NCI-H187 (cell line): ENCODE results near the gene TRIM38.
A peak's percentile ranks its signal among the peaks of the same experiment; 100 is the strongest.
"Not testable (repeated sequence)": the region's sequence is repeated elsewhere in the genome, so short reads cannot be mapped to it uniquely, and the experiment has no call there.

Experiments used
- DNase-seq, 2 experiments: peaks; one replicate each; lab custom pipeline; 2025; lab: John Stamatoyannopoulos, UW

TRIM38 gene, protein sequence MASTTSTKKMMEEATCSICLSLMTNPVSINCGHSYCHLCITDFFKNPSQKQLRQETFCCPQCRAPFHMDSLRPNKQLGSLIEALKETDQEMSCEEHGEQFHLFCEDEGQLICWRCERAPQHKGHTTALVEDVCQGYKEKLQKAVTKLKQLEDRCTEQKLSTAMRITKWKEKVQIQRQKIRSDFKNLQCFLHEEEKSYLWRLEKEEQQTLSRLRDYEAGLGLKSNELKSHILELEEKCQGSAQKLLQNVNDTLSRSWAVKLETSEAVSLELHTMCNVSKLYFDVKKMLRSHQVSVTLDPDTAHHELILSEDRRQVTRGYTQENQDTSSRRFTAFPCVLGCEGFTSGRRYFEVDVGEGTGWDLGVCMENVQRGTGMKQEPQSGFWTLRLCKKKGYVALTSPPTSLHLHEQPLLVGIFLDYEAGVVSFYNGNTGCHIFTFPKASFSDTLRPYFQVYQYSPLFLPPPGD

DNA sequence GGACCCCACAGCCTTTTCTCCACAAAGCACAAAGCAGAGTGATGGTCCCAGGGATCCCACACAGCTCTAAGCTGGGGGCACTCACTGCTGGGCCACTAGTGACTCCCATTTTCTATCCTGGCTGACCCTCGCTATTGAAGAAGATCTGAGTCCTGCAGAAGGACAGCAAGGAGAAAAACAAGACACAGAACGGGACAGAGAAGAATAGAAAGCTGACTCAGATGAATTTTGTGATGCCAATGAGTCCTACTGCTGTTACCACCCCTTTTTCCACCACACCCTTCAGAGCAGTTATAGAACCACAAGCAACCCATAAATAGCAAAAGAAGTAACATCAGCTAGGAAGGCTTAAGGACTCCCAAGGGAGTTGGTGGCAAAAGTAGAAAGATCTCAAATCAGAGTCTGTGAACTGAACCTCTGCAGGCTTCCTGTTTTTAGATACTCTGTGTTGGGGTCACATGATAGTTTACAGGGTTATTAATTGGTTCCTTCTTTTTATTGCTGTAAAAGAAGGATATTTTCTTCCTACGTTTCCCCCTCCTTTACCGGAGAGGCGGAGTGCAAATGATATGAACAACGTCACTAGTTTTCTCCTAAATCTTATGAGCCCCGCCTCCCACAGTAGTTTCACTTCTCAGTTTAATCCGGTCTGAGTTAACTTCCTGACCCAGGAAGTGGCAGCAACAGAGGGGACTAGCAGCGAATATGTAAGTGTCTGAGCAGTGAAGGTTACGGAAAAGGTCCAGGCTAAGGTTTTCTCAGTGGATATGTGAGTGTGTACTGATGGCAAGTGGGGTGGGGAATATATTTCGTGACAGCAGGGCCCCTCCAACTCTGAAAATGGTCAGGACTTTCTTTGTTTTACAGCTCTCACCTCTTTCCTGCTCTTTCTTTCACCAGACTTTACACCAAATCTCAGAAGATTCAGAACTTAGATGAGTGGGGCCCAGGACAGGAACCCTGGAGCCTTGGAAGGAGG lies at the start of gene TRIM38:
TSS of gene TRIM38 (plus strand) at position 654 of the 979 bp plus-strand sequence. CDS start 3,721 bp downstream, outside the sequence.
- DNase-seq = peak; percentile 6 to 39

DNA sequence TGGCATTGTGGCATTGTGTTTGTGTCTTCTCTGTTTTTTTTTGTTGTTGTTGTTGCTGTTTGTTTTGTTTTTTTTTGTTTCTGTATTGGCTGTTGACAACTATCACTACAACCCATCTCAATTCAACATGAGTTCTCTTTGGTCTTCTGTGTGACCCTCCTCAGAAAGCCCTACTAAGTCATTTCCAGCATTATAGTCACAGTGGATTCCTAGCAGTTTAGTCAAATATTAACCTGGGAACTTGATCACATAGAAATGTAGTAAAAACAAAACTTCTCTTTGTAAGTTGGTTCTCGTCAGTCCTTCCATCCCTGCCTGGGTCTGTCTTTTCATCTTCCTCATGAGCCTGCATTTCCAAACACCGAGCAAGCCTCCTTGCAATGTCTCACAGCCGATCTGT lies 48.9 kb upstream of the TRIM38 start:
- DNase-seq = no peak

DNA sequence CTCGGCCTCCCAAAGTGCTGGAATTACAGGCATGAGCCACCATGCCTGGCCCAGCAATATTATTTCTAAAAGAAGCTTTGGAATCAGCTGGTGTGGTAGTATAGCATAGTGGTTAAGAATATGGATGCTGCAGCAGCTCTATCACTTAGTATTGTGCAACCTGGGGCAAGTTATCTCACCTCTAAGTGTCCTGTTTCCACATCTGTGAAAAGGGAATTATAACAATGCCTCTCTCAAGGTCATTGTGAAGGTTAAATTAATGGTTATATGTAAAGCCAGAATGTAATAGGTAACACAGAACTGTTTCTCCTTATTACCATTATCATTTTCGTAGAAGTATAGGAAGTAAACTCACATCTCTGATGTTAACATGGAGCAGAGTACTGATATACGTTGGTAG lies 46.3 kb upstream of the TRIM38 start:
- DNase-seq = no peak

DNA sequence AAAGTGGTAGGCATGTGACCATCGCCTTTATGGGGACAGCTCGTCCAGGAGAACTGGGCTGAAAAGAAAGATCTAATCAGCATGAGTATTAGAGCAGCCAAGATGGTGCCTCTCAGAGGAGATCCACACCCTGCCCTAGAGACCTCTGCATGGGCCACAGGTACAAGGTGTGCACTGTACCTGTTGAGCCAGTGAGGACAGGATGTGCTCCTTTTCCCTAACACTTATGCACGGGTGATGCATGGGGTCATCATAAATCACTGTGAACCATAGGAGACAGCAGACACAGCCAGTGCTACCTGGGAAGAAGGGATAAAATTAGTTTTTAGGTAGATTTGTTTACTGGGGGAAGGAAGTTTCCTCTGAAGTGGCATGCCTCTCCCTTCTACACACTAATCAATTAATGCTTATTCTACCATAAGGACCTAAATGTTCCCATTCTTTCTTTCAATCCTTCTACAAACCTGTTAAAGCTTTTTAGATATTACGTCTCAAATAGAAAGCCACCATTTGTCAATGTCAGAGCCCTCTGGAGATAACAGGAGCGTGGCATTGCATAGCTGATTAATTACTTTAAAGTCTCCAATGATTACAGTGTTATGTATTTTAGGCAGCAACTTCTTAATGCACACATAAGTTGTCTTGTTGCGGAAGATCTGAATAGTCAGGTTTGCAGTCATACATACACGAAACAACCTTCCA lies 45.7 kb upstream of the TRIM38 start:
- DNase-seq = no peak

DNA sequence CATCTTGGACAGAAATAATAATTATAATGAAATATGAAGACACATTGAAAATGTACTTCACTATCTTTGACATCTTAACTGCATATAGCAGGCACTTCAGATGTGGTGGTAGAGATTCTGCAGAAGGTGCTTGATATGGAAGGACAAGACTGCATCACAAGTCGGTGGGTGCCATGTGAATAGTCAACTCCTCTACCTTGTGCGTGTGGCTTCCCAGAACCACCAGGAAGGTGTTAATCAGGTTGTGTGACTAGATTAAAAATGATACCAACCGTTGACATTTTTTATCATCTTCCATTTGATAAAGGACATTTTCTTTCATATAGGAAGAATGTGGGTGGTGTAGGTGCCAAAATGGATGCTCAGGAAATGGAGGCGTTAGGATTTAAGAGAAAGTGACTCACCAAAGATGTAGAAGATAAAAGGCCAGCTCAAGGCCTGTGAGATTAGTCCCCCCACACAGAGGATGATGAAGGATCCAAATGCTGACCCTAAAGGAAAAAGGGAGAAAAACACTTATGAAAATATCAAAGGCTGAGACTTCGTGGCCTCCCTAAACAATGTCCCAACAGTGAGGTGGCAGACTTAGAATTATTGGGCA lies 44.4 kb upstream of the TRIM38 start:
- no peak for DNase-seq

DNA sequence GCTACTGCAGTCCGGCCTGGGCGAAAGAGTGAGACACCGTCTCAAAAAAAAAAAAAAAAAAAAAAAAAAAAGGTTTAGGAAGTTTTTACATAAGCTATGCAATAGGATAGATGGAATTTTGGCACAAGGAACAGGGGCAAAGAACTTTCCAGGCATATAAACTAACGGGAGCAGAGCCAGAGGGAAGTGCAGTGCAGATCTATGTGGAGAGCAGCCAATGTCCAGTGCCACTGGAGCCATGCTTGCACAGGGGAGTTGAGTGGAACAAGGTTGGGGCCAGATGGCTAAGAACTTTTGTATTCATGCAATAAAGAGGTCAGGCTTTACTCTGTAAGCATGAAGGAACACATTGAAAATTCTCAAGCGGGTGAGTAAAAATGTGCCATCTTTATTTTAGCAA lies 42.9 kb upstream of the TRIM38 start:
- DNase-seq = no peak

DNA sequence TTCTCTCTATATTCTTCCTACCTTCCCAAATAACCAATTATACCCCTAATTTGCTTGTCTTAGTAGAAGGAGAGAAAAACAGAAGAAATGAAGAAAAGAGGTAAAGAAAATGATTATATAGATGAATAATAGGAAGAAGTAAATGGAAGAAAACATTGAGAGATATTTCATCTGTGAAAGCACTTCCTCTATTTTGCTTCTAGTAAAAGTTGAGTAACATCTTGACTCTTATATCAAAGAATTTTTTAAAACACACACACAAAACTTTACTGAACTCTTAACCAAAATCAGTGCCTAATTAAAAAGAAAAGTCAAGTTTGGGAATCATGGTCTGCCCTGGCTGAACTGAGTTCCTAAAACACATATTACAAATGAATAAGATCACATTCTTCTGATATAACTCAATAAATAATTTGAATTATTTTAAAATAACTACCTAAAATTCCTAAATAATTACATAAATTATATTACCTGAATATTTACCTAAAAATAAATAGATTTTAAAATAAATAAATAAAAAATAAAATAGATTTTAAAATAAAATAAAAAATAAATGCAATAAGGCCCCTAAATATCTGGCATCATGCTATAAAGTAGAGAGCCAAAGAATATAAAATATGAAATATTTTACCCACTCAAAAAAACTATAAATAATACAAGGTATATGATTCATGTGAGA lies 40.9 kb upstream of the TRIM38 start:
- no peak for DNase-seq

DNA sequence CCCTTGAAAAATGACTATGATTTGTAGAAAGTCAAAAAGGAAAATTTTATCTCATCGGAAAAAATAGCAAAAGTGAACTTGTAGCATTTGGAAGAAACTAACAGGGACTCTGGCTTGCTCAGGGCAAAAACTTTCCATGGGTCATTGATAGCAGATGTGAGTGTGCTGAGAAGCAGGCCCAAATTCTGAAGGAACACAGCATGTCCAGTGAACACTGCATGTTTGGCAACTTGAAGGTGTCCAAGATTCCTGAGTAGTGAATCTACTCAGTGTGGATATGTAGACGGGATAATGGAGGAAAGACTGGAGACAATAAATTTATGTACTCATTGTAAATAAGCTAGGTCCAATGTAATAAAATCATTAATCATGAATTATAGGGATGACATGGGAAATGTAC lies 40.3 kb upstream of the TRIM38 start:
- DNase-seq = no peak

DNA sequence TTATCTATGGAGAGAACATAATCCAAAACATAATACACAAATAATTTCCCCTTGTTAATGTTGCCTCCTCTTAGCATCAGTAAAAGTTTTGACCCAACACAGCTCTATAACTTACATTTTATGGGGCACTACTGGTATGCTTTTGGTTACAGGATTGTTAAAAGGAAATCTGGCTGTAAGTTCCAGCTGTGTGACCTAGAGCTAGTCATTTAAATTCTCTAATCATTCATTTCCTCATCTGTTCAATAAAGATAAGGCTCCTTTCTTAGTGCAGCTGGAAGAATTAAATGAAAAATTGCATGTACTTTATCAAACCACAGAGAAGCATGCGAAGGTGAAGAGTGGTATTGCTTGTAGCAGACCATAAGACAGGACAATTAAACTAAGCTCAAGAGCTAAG lies 36.7 kb upstream of the TRIM38 start:
- no peak for DNase-seq

DNA sequence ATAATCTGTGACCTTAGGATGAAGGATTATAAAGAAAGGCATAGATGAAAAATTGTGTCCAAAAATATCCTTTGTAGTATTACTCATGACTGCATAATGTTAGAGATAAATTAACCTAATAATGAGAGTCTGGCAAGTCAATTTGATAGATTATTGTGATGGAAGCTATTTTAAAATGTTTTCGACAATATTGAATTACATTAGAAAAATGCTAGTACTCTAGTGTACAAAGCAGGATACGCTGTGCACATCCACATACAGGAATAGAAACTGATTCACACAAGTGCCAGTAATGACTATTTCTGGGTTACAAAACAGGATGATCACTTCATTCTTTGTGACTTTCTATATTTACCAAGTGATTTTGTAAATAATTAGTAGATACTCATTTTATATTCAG lies 35.4 kb upstream of the TRIM38 start:
- DNase-seq = no peak

DNA sequence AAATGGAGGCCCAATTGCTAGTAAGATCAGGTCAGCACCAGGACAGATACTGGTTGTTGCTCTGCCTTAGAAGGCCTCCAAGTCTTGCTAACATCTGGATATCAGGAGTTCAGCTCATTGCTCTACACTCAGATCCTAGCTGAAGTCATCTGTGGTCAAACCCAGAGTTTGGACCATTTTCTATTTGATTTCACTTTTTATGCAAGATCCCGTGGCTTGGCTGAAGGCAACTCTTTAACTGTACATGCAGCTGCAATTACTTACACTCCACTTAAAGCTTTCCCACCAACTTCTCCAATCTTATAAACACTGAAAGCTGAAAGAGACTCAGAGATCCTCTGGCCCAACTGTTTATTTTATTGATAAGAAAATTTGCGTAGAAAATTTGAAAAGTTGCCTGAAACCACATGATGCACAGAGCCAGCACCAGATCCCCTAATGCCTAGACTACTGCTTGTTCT lies 34.8 kb upstream of the TRIM38 start:
- DNase-seq = no peak

DNA sequence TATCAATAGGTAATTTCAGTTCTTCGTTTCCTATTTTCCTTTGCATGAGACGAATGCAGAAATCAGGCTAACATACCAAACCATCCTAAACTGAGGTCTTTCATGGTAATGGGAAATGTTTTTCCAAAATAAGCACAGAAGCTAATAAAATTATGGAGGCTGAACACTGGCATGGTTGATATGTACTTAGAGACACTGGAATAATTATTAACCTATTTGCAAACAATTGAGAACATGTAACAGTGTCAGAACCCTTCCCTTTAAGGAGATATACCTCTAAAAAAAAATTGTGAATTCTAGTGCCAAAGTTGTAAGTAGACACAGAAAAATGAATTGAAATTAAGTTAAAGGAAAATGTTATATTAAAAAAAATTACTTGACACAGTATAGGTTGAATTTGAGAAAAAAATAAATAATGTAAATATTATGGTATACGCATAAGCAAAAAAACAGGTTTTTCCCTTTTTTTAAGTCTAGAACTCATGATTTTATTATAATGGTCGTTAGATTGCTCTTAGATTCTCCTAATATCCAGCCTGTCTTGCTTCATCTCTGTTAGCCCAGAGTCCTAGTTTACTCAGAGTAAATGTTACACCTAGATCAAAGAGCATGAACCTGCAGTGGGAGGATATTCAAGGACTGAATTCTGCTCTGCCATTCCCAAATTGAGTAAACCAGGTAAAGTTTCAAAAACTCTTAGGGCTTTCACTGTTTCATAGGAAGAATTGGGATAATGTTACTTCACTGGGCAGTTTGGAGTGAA lies 33.9 kb upstream of the TRIM38 start:
- DNase-seq = no peak

DNA sequence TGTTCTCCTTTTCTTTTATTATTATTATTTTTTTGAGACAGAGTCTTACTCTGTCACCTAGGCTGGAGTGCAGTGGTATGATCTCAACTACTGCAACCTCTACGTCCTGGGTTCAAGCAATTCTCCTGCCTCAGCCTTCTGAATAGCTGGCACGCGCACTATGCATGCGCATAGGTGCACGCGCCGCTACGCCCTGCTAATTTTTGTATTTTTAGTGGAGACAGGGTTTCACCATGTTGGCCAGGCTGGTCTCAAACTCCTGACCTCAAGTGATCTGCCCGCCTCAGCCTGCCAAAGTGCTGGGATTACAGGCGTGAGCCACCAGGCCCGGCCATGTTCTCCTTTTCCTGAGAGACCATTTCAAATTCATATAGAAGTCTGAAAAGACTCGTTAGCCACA lies 32.8 kb upstream of the TRIM38 start:
- DNase-seq = not testable (repeated sequence)

DNA sequence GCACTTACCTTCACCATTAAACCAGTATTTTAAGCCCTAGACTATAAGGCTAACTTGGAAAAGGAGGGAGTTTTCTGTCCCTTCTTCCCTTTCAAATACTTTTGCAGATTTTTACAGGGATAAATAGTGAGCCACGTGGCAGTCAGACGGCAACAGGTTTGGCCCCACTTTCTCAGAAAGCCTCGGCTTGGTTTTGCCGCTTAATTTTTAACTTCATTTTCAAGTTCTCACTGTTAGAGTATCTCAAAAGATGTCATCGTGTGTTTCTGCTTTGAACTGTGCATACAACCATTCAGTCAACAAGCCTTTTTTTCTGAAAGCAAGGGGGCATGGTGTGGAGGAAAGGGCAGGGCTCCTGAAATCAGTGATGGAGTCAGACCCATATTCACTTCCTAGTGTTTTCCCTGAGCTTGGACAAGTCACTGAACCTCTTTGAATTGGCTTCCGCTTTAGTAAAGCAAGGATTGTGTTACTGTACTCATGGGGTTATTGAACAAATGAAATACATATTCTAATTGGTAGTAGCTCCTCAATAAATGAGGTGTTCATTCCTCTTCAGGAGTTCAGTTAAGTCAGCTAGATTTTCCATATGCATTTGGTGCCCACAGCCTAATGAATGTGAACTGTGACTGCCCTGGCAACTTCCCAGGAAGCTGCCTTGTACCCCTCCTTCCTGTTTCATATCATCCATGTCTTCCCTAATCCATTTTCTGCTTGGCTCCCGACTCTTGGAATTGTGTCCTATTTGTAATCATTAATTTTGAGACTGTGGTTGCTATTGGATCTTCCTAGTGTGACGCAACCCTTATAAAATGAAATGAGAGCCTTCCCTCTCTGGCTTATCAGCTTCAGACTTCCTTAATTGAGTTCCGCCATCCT lies 31.8 kb upstream of the TRIM38 start, which contains the start of gene SLC17A2:
TSS of gene SLC17A2 (minus strand) at position 160 of the 879 bp plus-strand sequence. CDS start 4,895 bp downstream, outside the sequence.
- no peak for DNase-seq

DNA sequence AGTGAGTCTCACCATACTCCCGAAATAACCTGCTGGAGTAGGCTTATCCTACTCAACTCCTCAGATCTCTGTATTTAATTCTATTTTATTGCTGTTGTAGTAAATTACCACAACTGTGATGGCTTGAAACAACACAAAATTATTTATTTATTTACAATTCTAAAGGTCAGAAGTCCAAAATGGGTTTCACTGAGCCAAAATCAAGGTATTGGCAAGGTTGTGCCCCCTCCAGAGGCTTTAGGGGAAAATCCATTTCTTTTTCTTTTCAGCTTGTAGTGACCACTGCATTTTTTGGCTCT lies 31.2 kb upstream of the TRIM38 start:
- DNase-seq = no peak

DNA sequence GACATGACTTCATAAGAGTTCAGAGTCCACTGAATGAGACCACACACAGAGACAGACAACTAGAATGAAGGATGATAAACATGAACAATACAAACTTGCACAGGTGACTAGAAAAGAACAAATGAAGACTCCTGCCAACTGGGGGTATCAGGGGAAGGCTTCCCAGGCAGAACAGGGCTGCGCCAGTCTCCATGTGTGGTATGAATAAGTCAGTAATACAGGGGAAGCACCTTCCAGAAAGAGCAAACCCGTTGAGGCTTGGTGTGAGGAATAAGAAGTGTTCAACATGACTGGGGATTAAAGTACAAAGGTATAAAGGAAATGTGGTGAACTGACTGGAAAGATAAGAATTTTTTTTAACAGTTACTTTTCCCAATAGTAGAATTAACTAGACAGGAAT lies 28.4 kb upstream of the TRIM38 start:
- no peak for DNase-seq

DNA sequence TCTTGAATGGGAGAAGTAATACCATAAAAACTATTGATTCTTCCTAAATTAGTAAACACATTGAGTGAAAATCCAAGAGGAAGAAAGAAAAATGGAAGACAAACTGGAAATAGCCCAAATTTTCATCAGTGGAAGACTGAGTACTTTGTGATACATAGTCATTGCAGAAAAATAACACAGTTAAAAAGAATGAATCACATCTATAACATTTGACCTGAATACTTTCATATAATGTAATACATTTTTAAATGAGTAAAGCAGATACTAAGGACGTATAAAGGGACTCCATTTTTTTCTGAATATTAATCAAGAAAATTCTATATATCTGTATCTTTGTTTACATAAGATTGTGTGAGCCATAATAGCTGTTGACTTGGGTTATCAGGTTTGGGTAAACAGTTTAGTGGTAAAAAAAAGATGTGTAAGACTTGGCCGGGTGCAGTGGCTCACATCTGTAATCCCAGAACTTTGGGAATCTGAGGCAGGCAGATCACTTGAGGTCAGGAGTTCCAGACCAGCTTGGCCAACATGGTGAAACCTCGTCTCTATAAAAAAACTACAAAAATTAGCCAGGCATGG lies 27.8 kb upstream of the TRIM38 start:
- no peak for DNase-seq

DNA sequence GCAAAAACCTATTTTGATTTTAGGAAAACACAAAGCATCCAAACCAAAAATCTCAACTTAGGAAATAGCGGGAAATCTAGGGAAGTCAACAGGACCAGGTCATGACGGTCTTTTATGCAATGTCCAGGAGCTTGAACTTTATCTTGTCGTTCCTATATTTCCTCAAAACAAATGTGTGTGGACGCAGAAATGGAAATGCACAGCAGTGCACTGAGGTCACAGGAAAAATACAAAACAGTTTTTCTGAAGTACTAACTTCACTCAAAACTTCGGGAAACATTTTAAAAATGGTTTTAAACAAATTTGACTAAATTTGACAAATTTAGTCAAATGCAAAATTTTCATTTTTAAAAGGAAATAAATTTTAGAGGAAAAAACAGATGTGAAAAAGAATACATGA lies 26.6 kb upstream of the TRIM38 start:
- DNase-seq = no peak

DNA sequence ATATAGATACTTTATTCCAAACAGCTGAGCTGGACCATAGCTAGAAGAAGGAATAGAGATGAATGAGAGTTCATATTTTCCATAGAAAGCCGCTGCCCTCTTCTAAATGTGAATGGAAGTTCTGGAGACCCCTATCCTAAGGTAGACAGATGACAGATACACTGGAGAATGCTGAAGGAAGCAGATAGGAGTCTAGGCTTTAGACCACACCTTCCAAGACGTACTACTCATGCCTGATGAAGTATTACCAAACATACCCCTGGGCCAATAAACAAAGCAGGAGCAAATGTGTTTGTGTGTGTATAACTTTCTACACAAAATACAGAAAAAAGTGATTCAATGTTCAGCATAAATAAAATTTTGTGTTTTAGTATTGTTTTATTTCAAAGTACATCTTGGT lies 23.0 kb upstream of the TRIM38 start:
- no peak for DNase-seq
